IMR-90 (cell line): ENCODE measurements around the gene EVA1A.

Experiments used
- CEBPB ChIP-seq: IDR thresholded peaks from 2 replicates; pipeline ENCODE4 v1.6.1; 2012; ENCODE audit warnings: low read depth, low read length, improper control_type of control experiment
- SMC3 ChIP-seq: fragments of 150-350 bp; IDR thresholded peaks from 2 replicates; pipeline ENCODE4 v1.6.1; 2016; ENCODE audit warnings: low read depth, mild to moderate bottlenecking, antibody characterized with exemption, low read length, moderate library complexity
- TF ChIP-seq, protein P1 (sequence below): conservative IDR thresholded peaks from 2 replicates; pipeline ENCODE4 v1.5.1; 2012; ENCODE audit warnings: mild to moderate bottlenecking, low read depth, low read length, improper control_type of control experiment

DNA sequence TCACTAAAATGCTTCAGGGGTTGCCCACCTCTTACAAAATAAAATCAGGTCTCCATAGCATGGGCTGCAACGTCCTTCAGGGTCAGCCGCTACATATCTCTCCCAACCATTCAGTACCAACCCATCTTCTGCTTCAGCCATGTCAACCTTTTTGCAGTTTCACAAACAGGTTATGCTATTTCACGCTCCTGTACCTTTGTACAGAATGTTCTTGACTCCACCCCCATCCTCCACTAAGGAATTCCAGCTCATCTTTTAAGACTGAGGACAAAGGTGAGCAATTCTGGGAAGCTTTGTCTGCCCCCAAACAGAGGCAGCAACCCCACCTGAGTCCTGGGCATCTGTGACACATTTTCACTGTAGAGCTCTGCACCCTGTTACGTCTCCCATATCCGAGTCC lies 8.8 kb upstream of the EVA1A start:
- no peak for TF ChIP-seq CEBPB
- TF ChIP-seq, protein P1, sequence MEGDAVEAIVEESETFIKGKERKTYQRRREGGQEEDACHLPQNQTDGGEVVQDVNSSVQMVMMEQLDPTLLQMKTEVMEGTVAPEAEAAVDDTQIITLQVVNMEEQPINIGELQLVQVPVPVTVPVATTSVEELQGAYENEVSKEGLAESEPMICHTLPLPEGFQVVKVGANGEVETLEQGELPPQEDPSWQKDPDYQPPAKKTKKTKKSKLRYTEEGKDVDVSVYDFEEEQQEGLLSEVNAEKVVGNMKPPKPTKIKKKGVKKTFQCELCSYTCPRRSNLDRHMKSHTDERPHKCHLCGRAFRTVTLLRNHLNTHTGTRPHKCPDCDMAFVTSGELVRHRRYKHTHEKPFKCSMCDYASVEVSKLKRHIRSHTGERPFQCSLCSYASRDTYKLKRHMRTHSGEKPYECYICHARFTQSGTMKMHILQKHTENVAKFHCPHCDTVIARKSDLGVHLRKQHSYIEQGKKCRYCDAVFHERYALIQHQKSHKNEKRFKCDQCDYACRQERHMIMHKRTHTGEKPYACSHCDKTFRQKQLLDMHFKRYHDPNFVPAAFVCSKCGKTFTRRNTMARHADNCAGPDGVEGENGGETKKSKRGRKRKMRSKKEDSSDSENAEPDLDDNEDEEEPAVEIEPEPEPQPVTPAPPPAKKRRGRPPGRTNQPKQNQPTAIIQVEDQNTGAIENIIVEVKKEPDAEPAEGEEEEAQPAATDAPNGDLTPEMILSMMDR = no peak
- no peak for TF ChIP-seq SMC3
